Effector memory CD8-positive, alpha-beta T cell (primary cell): ENCODE measurements around the gene ZNF45.
"Not testable (repeated sequence)": the region's sequence is repeated elsewhere in the genome, so short reads cannot be mapped to it uniquely, and the experiment has no call there.

Experiments used
- ATAC-seq: fragments of 150-1000 bp; cut with Tn5 transposase; replicated peaks from 2 replicates; pipeline ENCODE4 v1.10.0; 2021; ENCODE audit warnings: mild to moderate bottlenecking, moderate library complexity
- DNase-seq, 3 experiments: peaks; one replicate each; pipeline ENCODE4 v3.0.0; 2021
- H3K27ac Mint-ChIP-seq, 2 donors: one replicate each; pipeline ENCODE4 v1.8.0; 2022; ENCODE audit warnings: mild to moderate bottlenecking in 2 of 2, mixed read lengths in 2 of 2, moderate library complexity in 2 of 2
- H3K27me3 Mint-ChIP-seq, 2 donors: one replicate each; pipeline ENCODE4 v1.8.0; 2022; ENCODE audit warnings: mixed read lengths in 2 of 2
- H3K36me3 Mint-ChIP-seq: one replicate; pipeline ENCODE4 v1.8.0; 2022; ENCODE audit warnings: mild to moderate bottlenecking, moderate library complexity, mixed read lengths; ENCODE audit not compliant: insufficient read depth
- H3K4me1 Mint-ChIP-seq, 2 donors: one replicate each; pipeline ENCODE4 v1.8.0; 2022; ENCODE audit warnings: low read depth in 2 of 2, mixed read lengths in 2 of 2
- H3K4me3 Mint-ChIP-seq, 2 donors: one replicate each; pipeline ENCODE4 v1.8.0; 2022; ENCODE audit warnings: mild to moderate bottlenecking in 2 of 2, mixed read lengths in 2 of 2, moderate library complexity in 2 of 2
- H3K9me3 Mint-ChIP-seq, 2 donors: one replicate each; pipeline ENCODE4 v1.8.0; 2022; ENCODE audit warnings: mixed read lengths in 2 of 2

ZNF45 gene

DNA sequence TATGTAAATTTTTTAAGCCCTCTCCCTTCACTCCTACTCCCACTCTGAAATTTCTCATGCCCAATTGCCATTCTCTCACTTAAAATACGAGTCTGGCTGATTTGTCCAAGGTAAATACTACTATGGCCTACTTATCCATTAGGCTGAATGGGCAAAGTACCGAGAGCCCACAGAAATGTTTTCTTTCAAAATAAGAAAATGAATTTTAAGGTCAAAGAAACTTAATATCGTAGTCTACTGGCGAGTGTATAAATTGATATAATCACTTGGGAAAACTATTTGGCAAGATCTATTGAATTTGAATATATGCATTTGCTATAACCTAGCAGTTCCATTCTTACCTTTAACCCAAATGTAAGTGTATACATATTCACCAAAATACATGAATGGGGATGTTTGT is 32.7 kb downstream of the ZNF45 start:
- Mint-ChIP-seq H3K27ac (no peak overlapping the region), H3K4me3 (peak overlapping the region; percentile 85 to 90), H3K4me1 (peaks cover 10 to 13% of the 10 kb centered on the region in 2 donors), H3K27me3 (no peaks in the 10 kb centered on the region), H3K9me3 (peaks cover 19 to 45% of the 10 kb centered on the region in 2 donors), H3K36me3 (peaks cover 3% of the 10 kb centered on the region)
- ATAC-seq: no peak
- DNase-seq: no peak

GRCh38 chr19:43901395-43902390 is 33.4 kb downstream of the ZNF45 start:
- peaks cover 15 to 41% of the 10 kb centered on the region in 2 donors for H3K9me3 Mint-ChIP-seq

DNA sequence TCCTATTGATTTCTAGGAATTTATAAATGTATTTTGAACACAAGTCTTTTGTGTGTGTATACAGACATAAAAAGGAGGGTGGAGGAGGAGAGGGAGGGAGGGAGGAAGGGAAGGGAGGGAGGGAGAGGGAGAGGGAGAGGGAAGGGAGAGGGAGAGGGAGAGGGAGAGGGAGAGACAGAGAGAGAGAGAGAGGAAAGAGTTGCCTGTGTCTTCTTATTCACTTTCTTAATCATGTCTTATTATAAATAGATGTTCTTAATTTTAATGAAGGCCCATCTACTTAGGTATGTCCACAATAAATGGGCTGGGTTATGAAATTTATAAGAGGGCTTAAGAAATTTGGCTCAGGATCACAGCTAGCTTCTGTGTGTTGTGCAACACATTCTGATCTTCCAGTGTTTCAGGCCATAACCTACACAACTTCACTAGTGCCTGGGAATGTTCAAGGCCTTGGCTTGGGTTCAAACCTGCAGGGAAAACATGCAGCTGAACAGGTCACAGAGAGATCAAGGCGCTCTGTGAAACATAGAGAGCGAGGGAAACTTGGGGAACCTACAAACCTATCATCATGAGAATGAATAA is 39.3 kb downstream of the ZNF45 start:
- Mint-ChIP-seq H3K4me1 (no peaks in the 10 kb centered on the region), H3K36me3 (no peaks in the 10 kb centered on the region), H3K27ac (no peak overlapping the region), H3K4me3 (no peak overlapping the region), H3K9me3 (peaks cover 3 to 29% of the 10 kb centered on the region in 2 donors), H3K27me3 (no peaks in the 10 kb centered on the region)
- no peak for DNase-seq
- no peak for ATAC-seq

More at GRCh38 chr19:43901395-43902390, 33.4 kb downstream of the ZNF45 start:
- H3K4me3 Mint-ChIP-seq: peak overlapping the region; percentile 85 to 90
- H3K27ac Mint-ChIP-seq: peak overlapping the region in 1 of 2 donors; percentile 47
- peaks cover 10 to 13% of the 10 kb centered on the region in 2 donors for H3K4me1 Mint-ChIP-seq
- peak; percentile 19 to 43 (median 30) for DNase-seq
- no peaks in the 10 kb centered on the region for H3K27me3 Mint-ChIP-seq
- peaks cover 3% of the 10 kb centered on the region for H3K36me3 Mint-ChIP-seq
- peak; percentile 76 for ATAC-seq

DNA sequence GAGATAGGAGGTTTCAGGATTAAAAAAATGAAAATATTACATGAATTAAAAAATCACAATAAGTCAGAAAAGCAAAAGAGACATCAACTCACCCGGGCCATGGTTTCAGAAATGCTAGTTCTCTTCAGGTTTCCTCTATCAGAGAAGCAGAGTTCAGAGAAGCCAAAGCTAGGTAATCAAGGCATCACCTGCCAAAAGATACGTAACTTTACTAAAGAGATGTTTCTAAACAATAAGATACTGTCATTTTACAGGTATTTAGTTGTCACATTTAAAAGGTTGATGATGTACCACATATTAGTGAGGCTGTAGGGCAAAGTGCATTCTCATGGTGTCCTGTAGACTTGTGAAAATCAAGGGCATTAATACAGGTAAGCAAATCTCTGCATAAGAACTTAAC is 51.2 kb downstream of the ZNF45 start, which contains the start of gene ZNF404:
Gene ZNF404 (minus strand): TSS at position 101 of the 400 bp plus-strand sequence.
- no peaks in the 10 kb centered on the region for H3K4me1 Mint-ChIP-seq
- DNase-seq: no peak
- no peak within 1 kb of the TSS for H3K27ac Mint-ChIP-seq
- ATAC-seq: no peak
- peaks cover 4% of the 10 kb centered on the region for H3K36me3 Mint-ChIP-seq
- H3K9me3 Mint-ChIP-seq: peaks cover 21 to 37% of the 10 kb centered on the region in 2 donors
- H3K27me3 Mint-ChIP-seq: no peaks in the 10 kb centered on the region
- no peak within 1 kb of the TSS for H3K4me3 Mint-ChIP-seq

GRCh38 chr19:43880483-43880882 is 54.6 kb downstream of the ZNF45 start:
- Mint-ChIP-seq H3K9me3 (peaks cover 19 to 44% of the 10 kb centered on the region in 2 donors), H3K27me3 (no peaks in the 10 kb centered on the region), H3K4me3 (no peak overlapping the region), H3K4me1 (no peaks in the 10 kb centered on the region), H3K27ac (no peak overlapping the region), H3K36me3 (no peaks in the 10 kb centered on the region)
- ATAC-seq: no peak
- no peak for DNase-seq

DNA sequence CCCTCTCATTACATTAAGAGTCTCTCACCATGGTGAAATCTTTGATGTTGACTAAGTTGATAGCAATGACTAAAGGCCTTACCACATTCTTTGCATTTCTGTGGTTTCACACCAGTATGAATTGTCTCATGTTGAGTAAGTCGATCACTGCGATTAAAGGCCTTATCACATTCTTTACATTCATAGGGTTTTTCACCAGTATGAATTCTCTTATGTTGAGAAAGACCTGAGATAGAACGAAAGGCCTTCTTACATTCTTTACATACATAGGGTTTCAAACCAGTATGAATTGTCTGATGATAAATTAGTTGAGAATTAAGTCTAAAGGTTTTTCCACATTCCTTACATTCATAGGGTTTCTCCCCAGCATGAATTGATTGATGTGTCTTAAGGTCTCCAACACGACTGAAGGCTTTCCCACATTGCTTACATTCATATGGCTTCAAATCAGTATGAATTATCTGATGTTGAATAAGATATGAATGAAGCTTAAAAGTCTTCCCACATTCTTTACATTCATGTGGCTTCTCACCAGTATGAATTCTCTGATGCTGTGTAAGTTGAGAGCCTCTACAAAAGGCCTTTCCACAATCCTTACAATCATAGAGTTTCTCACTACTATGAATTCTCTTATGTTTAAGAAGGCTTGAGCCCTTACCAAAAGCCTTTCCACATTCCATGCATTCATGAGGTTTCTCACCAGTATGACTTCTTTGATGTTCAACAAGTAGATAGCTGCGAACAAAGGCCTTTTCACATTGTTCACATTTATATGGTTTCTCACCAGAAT is 62.3 kb downstream of the ZNF45 start:
- ATAC-seq (no peak), DNase-seq (no peak)
- Mint-ChIP-seq H3K4me3 (no peak overlapping the region), H3K36me3 (no peaks in the 10 kb centered on the region), H3K27me3 (no peaks in the 10 kb centered on the region), H3K27ac (no peak overlapping the region), H3K4me1 (no peaks in the 10 kb centered on the region), H3K9me3 (peaks cover 6 to 28% of the 10 kb centered on the region in 2 donors)

- not testable (repeated sequence) for H3K9me3 Mint-ChIP-seq, H3K27me3 Mint-ChIP-seq, H3K36me3 Mint-ChIP-seq, H3K4me1 Mint-ChIP-seq, H3K27ac Mint-ChIP-seq, H3K4me3 Mint-ChIP-seq, ATAC-seq, DNase-seq
Observed at GRCh38 chr19:43866923-43867322, 68.2 kb downstream of the ZNF45 start.
